GM21526 (cell line): ENCODE data around the gene CDX1.

ENCODE experiments used
- ATAC-seq: cut with Tn5 transposase; IDR thresholded peaks from one replicate; pipeline ENCODE4 v1.9.1; 2021; ENCODE audit warnings: moderate library complexity; ENCODE audit not compliant: unreplicated experiment, low FRiP score

Gene CDX1

GRCh38 chr5:150144879-150145278 is 21.7 kb upstream of the CDX1 start:
- no peak for ATAC-seq

- ATAC-seq, result no peak
These were observed 20.3 kb upstream of the CDX1 start for GRCh38 chr5:150146235-150146634.

GRCh38 chr5:150146862-150147601 is 19.5 kb upstream of the CDX1 start:
- ATAC-seq, result no peak

GRCh38 chr5:150147670-150148069 is 18.9 kb upstream of the CDX1 start:
- no peak for ATAC-seq

- no peak for ATAC-seq
These were observed 18.3 kb upstream of the CDX1 start for GRCh38 chr5:150148117-150148927.

GRCh38 chr5:150149618-150150017 is 17.0 kb upstream of the CDX1 start:
- no peak for ATAC-seq

GRCh38 chr5:150152636-150153462 is 13.7 kb upstream of the CDX1 start:
- ATAC-seq, result no peak

- no peak for ATAC-seq
These were observed 13.1 kb upstream of the CDX1 start for GRCh38 chr5:150153483-150153882.

GRCh38 chr5:150153957-150154617 is 12.5 kb upstream of the CDX1 start:
- ATAC-seq, result no peak

GRCh38 chr5:150154618-150155128 is 11.9 kb upstream of the CDX1 start:
- ATAC-seq, result no peak

- ATAC-seq, result no peak
These were observed 11.1 kb upstream of the CDX1 start, which contains the start of gene PDGFRB for GRCh38 chr5:150155258-150156026. Gene PDGFRB (minus strand): TSS chr5:150155845. CDS start chr5:150137047, 18,798 bp downstream.

GRCh38 chr5:150156027-150156368 is 10.6 kb upstream of the CDX1 start:
- no peak for ATAC-seq

GRCh38 chr5:150156540-150156939 is 10.0 kb upstream of the CDX1 start:
- ATAC-seq, result no peak

- ATAC-seq, result no peak
These were observed 9.4 kb upstream of the CDX1 start for GRCh38 chr5:150157168-150157567.

- no peak for ATAC-seq
These were observed 8.2 kb upstream of the CDX1 start for GRCh38 chr5:150158170-150158949.

- no peak for ATAC-seq
These were observed 7.5 kb upstream of the CDX1 start for GRCh38 chr5:150159031-150159430.

- ATAC-seq, result no peak
These were observed 6.8 kb upstream of the CDX1 start for GRCh38 chr5:150159741-150160179.

GRCh38 chr5:150160448-150161081 is 6.0 kb upstream of the CDX1 start:
- ATAC-seq, result no peak
